Natural killer cell (primary cell): Measurements from ENCODE around the gene RPS6KL1. TPM values are rescaled to one million over a fixed set of nuclear protein-coding genes. Genes with fewer than 3 reads are reported as not detected.
A peak's percentile ranks its signal among the peaks of the same experiment; 100 is the strongest.

Experiments
- ATAC-seq, 3 donors: fragments of 150-1000 bp in 2 of 3; fragments of 200-7000 bp in 1 of 3; cut with Tn5 transposase; 1 replicate in 1 of 3; 2 replicates in 2 of 3; pipeline ENCODE4 v1.10.0; 2021; ENCODE audit warnings: mild to moderate bottlenecking in 2 of 3, moderate library complexity in 2 of 3
- DNase-seq, 2 donors: peaks; one replicate each; pipeline versions ENCODE4 v3.0.0 to v3.0.0-alpha.2; 2013 to 2021; ENCODE audit warnings: mixed read lengths in 1 of 2
- H3K27ac ChIP-seq: one replicate; pipeline ENCODE4 v1.5.1; 2013; ENCODE audit warnings: mild to moderate bottlenecking, low read length
- H3K27me3 ChIP-seq: one replicate; pipeline ENCODE4 v1.6.1; 2013; ENCODE audit warnings: low read length; ENCODE audit not compliant: control insufficient read depth, insufficient read depth
- H3K36me3 ChIP-seq: one replicate; pipeline ENCODE4 v1.6.1; 2013; ENCODE audit warnings: low read length; ENCODE audit not compliant: control insufficient read depth, insufficient read depth
- H3K4me1 ChIP-seq: one replicate; pipeline ENCODE4 v1.6.1; 2013; ENCODE audit warnings: low read length; ENCODE audit not compliant: control insufficient read depth, insufficient read depth
- H3K4me3 ChIP-seq: one replicate; pipeline ENCODE4 v1.5.1; 2013; ENCODE audit warnings: low read length
- H3K9me3 ChIP-seq: one replicate; pipeline ENCODE4 v1.6.1; 2013; ENCODE audit warnings: low read length; ENCODE audit not compliant: control insufficient read depth, insufficient read depth
- H3K27ac Mint-ChIP-seq, 2 donors: one replicate each; pipeline ENCODE4 v1.8.0; 2022; ENCODE audit warnings: mild to moderate bottlenecking in 2 of 2, mixed read lengths in 2 of 2, moderate library complexity in 1 of 2
- H3K27me3 Mint-ChIP-seq, 2 donors: one replicate each; pipeline ENCODE4 v1.8.0; 2022; ENCODE audit warnings: low read depth in 2 of 2, mixed read lengths in 2 of 2
- H3K36me3 Mint-ChIP-seq: one replicate; pipeline ENCODE4 v1.8.0; 2022; ENCODE audit warnings: mixed read lengths
- H3K4me1 Mint-ChIP-seq, 2 donors: one replicate each; pipeline ENCODE4 v1.8.0; 2022; ENCODE audit warnings: mixed read lengths in 2 of 2
- H3K4me3 Mint-ChIP-seq: one replicate; pipeline ENCODE4 v1.8.0; 2022; ENCODE audit warnings: mild to moderate bottlenecking, moderate library complexity, mixed read lengths
- H3K9me3 Mint-ChIP-seq, 2 donors: one replicate each; pipeline ENCODE4 v1.8.0; 2022; ENCODE audit warnings: mixed read lengths in 2 of 2
- WGBS: methylation state at CpG from one replicate; pipeline ENCODE4 v1.1.7; 2013; ENCODE audit warnings: missing lambda C conversion rate; ENCODE audit not compliant: insufficient coverage; 5-methylcytosine and 5-hydroxymethylcytosine counted together
- intact Hi-C: fragments of 100-400 bp; cut with micrococcal nuclease; formaldehyde crosslinking; loops from one replicate; pipeline ENCODE4 v1.14.2; 2022
- total RNA-seq, 4 donors: library from RNA; stranded (reverse); fragments of 120-200 nt in 1 of 4; gene quantifications; one replicate each; pipeline versions ENCODE4 v1.2.3 to v1.2.4, GENCODE V29; 2013 to 2022
- TF ChIP-seq, protein P1 (sequence below): fragments of 200-600 bp; IDR thresholded peaks from one replicate; pipeline ENCODE4 v1.8.0; 2022; ENCODE audit warnings: antibody characterized with exemption

Gene RPS6KL1
- total RNA-seq, 3 donors from 2014 or later (not counting 1 experiment from before 2014, with no cell fraction given), result 1.9 to 7.9 (median 2.9) TPM

DNA sequence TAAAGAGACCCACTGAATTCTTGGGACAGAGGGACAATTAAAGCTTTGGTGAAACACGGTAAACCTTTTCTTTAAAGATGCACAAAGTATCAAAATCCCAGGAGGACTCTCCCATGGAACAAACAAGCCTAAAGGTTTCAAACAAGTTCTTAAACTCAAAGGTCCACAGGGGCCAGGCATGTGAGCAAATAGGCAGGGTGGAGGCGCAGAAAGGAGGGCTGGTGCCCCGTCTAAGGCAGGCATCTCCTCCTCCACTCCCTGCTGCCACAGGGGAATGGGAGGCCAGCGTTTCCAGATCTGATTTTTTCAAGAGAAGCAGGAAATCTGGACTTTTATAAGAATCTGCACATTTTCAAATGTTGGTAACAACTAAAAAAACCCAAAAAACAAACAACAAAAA, 7.6 kb downstream of the RPS6KL1 start:
- DNase-seq (no peak), ATAC-seq (no peak)
- Histone ChIP-seq H3K9me3 (no peaks in the 10 kb centered on the region), H3K27ac (no peak overlapping the region), H3K36me3 (no peaks in the 10 kb centered on the region), H3K4me1 (no peaks in the 10 kb centered on the region), H3K4me3 (no peak overlapping the region), H3K27me3 (no peaks in the 10 kb centered on the region)
- 94% methylated on average over 4 of the region's 4 CpGs for WGBS
- Mint-ChIP-seq H3K27me3 (no peaks in the 10 kb centered on the region), H3K27ac (no peak overlapping the region), H3K4me3 (no peak overlapping the region), H3K9me3 (no peaks in the 10 kb centered on the region), H3K36me3 (no peaks in the 10 kb centered on the region), H3K4me1 (no peaks in the 10 kb centered on the region)
- intact Hi-C loops, result no loop called here
- TF ChIP-seq, protein P1, sequence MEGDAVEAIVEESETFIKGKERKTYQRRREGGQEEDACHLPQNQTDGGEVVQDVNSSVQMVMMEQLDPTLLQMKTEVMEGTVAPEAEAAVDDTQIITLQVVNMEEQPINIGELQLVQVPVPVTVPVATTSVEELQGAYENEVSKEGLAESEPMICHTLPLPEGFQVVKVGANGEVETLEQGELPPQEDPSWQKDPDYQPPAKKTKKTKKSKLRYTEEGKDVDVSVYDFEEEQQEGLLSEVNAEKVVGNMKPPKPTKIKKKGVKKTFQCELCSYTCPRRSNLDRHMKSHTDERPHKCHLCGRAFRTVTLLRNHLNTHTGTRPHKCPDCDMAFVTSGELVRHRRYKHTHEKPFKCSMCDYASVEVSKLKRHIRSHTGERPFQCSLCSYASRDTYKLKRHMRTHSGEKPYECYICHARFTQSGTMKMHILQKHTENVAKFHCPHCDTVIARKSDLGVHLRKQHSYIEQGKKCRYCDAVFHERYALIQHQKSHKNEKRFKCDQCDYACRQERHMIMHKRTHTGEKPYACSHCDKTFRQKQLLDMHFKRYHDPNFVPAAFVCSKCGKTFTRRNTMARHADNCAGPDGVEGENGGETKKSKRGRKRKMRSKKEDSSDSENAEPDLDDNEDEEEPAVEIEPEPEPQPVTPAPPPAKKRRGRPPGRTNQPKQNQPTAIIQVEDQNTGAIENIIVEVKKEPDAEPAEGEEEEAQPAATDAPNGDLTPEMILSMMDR, result no peak

DNA sequence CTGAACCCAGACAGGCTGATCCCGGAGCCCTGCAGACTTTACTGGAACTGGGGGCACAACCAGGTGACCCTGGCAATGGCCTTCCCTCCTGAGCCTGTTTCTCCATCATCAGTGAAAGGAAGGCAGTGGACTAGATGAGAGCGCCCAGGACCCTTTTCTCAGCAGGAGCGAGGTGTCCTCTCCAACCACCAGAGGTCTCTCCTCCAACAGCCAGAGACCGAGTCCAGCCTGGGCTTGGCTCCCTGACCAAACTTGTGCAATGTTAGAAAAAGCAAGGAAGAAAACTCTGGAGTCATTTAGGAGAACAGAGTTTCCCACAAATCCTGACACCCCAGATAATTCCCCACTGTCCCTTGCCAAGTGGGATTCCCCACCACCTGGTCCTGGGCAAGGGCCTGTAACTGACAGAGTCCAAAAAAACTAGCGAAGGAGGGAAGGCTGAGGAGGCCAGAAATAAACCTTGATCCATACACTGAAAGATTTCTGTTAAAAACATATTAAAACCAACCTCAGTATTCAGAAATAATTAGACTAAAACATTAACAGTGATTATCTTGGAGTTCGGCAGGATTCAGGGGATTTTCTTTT, 9.0 kb downstream of the RPS6KL1 start:
- Histone ChIP-seq H3K9me3 (no peaks in the 10 kb centered on the region), H3K4me1 (no peaks in the 10 kb centered on the region), H3K27me3 (no peaks in the 10 kb centered on the region), H3K27ac (no peak overlapping the region), H3K36me3 (no peaks in the 10 kb centered on the region), H3K4me3 (no peak overlapping the region)
- no peaks in the 10 kb centered on the region for H3K27me3 Mint-ChIP-seq
- no peak for ATAC-seq
- intact Hi-C loops, result loop anchor here (1.0 kb wide), 1 partner anchor 174 kb away; no protein-coding TSS in a partner anchor
- H3K36me3 Mint-ChIP-seq, result no peaks in the 10 kb centered on the region
- DNase-seq, result peak in 1 of 2 donors; percentile 37
- no peak overlapping the region for H3K27ac Mint-ChIP-seq
- H3K4me3 Mint-ChIP-seq, result no peak overlapping the region
- TF ChIP-seq, protein P1, result no peak
- WGBS, result 77% methylated on average over 5 of the region's 6 CpGs
- no peaks in the 10 kb centered on the region for H3K9me3 Mint-ChIP-seq
- H3K4me1 Mint-ChIP-seq, result no peaks in the 10 kb centered on the region

DNA sequence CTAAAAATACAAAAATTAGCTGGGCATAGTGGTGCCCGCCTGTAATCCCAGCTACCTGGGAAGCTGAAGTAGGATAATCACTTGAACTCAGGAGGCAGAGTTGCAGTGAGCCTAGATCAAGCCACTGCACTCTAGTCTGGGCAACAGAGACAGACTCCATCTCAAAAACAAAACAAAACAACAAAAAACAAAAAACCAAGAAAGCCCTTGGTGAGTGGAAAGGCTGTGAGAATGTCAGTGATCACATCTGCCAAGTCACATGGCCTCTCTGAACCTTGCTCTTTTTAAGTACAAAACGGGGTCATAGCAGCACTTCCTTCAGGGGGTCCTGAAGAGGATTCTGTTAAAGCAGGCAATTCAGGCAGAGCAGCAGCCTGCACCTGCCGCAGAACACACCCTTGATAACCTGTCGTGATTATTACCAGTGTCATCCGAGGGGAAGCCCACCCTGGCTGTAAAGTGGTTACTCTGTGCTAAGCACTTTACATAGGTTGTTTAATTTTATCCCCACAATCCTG, 9.6 kb downstream of the RPS6KL1 start:
- Histone ChIP-seq H3K27me3 (no peaks in the 10 kb centered on the region), H3K4me3 (no peak overlapping the region), H3K9me3 (no peaks in the 10 kb centered on the region), H3K4me1 (no peaks in the 10 kb centered on the region), H3K36me3 (no peaks in the 10 kb centered on the region), H3K27ac (no peak overlapping the region)
- H3K27me3 Mint-ChIP-seq, result no peaks in the 10 kb centered on the region
- ATAC-seq (no peak), DNase-seq (no peak)
- no peaks in the 10 kb centered on the region for H3K4me1 Mint-ChIP-seq
- H3K9me3 Mint-ChIP-seq, result no peaks in the 10 kb centered on the region
- H3K27ac Mint-ChIP-seq, result no peak overlapping the region
- H3K36me3 Mint-ChIP-seq, result no peaks in the 10 kb centered on the region
- intact Hi-C loops, result no loop called here
- H3K4me3 Mint-ChIP-seq, result no peak overlapping the region
- 73% methylated on average over 5 of the region's 5 CpGs for WGBS
- TF ChIP-seq, protein P1, result no peak

DNA sequence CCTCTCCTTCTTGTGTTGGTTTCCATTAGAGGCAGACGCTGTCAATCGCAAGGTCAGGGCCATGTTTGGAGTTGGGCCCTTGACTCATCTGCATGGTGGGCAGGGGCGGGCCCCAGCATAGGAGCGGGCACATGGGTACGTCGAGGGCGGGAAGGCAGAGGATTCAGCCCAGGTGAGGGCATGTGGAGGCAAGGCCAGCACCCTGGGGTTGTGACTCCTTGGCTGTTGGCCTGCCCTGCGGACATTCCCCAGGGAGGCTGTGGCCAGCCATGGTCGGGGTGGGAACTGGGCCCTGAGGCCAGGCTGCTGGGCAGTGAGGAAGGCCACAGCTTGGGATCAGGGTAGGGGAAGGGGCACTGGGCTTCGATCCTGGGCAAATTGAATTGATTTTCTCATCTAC, 10.3 kb downstream of the RPS6KL1 start:
- no peaks in the 10 kb centered on the region for H3K4me1 Mint-ChIP-seq
- intact Hi-C loops, result no loop called here
- H3K27me3 Mint-ChIP-seq, result no peaks in the 10 kb centered on the region
- H3K36me3 Mint-ChIP-seq, result no peaks in the 10 kb centered on the region
- Histone ChIP-seq H3K4me3 (no peak overlapping the region), H3K27me3 (no peaks in the 10 kb centered on the region), H3K4me1 (peaks cover 5% of the 10 kb centered on the region), H3K27ac (no peak overlapping the region), H3K36me3 (no peaks in the 10 kb centered on the region), H3K9me3 (no peaks in the 10 kb centered on the region)
- ATAC-seq, result no peak
- no peaks in the 10 kb centered on the region for H3K9me3 Mint-ChIP-seq
- DNase-seq, result no peak
- H3K4me3 Mint-ChIP-seq, result no peak overlapping the region
- no peak overlapping the region for H3K27ac Mint-ChIP-seq
- TF ChIP-seq, protein P1, result no peak
- WGBS, result 95% methylated on average over 9 of the region's 10 CpGs
